ENCODE data around the gene BRI3.

BRI3 gene

GRCh38 chr7:98329791-98330373 is 48.4 kb downstream of the BRI3 start:
- no peak overlapping the region for H3K27ac ChIP-seq (ENCODE audit: low read depth, low read length)

GRCh38 chr7:98330926-98331529 is 49.5 kb downstream of the BRI3 start:
- Histone ChIP-seq H3K79me2 (ENCODE audit: control insufficient read depth, insufficient read depth, low read length, unreplicated experiment) (no peaks in the 10 kb centered on the region), H3K4me1 (ENCODE audit: control insufficient read depth, insufficient read depth, low read length, unreplicated experiment) (peaks cover 3% of the 10 kb centered on the region), H3K4me3 (ENCODE audit: low read depth, low read length) (no peak overlapping the region)

More at GRCh38 chr7:98329791-98330373, 48.4 kb downstream of the BRI3 start:
- H3K36me3 ChIP-seq (ENCODE audit: insufficient read depth, low read length) = no peaks in the 10 kb centered on the region
- H3K4me3 ChIP-seq (ENCODE audit: low read depth, low read length) = no peak overlapping the region
- peaks cover 3% of the 10 kb centered on the region for H3K4me1 ChIP-seq (ENCODE audit: control insufficient read depth, insufficient read depth, low read length, unreplicated experiment)
- H3K79me2 ChIP-seq (ENCODE audit: control insufficient read depth, insufficient read depth, low read length, unreplicated experiment) = no peaks in the 10 kb centered on the region
- H3K27me3 ChIP-seq (ENCODE audit: insufficient read depth, low read length) = no peaks in the 10 kb centered on the region
- no peak overlapping the region for H2AFZ ChIP-seq (ENCODE audit: low read length, unreplicated experiment)

GRCh38 chr7:98334081-98334480 is 52.6 kb downstream of the BRI3 start:
- Histone ChIP-seq H3K27me3 (ENCODE audit: insufficient read depth, low read length) (no peaks in the 10 kb centered on the region), H3K27ac (ENCODE audit: low read depth, low read length) (no peak overlapping the region), H2AFZ (ENCODE audit: low read length, unreplicated experiment) (no peak overlapping the region), H3K79me2 (ENCODE audit: control insufficient read depth, insufficient read depth, low read length, unreplicated experiment) (no peaks in the 10 kb centered on the region), H3K36me3 (ENCODE audit: insufficient read depth, low read length) (no peaks in the 10 kb centered on the region), H3K4me1 (ENCODE audit: control insufficient read depth, insufficient read depth, low read length, unreplicated experiment) (peaks cover 3% of the 10 kb centered on the region), H3K4me3 (ENCODE audit: low read depth, low read length) (peak overlapping the region; percentile 21; the same call in 1 of the 2 replicates)

More at GRCh38 chr7:98330926-98331529, 49.5 kb downstream of the BRI3 start:
- Histone ChIP-seq H3K27me3 (ENCODE audit: insufficient read depth, low read length) (no peaks in the 10 kb centered on the region), H3K36me3 (ENCODE audit: insufficient read depth, low read length) (no peaks in the 10 kb centered on the region), H2AFZ (ENCODE audit: low read length, unreplicated experiment) (no peak overlapping the region), H3K27ac (ENCODE audit: low read depth, low read length) (no peak overlapping the region)

- Histone ChIP-seq H3K27ac (ENCODE audit: low read depth, low read length) (no peak overlapping the region), H3K4me1 (ENCODE audit: control insufficient read depth, insufficient read depth, low read length, unreplicated experiment) (peaks cover 3% of the 10 kb centered on the region), H3K79me2 (ENCODE audit: control insufficient read depth, insufficient read depth, low read length, unreplicated experiment) (no peaks in the 10 kb centered on the region), H3K4me3 (ENCODE audit: low read depth, low read length) (no peak overlapping the region), H3K36me3 (ENCODE audit: insufficient read depth, low read length) (no peaks in the 10 kb centered on the region), H2AFZ (ENCODE audit: low read length, unreplicated experiment) (no peak overlapping the region), H3K27me3 (ENCODE audit: insufficient read depth, low read length) (no peaks in the 10 kb centered on the region)
Observed at GRCh38 chr7:98335411-98335977, 54.0 kb downstream of the BRI3 start.

GRCh38 chr7:98338441-98338840 is 57.0 kb downstream of the BRI3 start:
- Histone ChIP-seq H2AFZ (ENCODE audit: low read length, unreplicated experiment) (no peak overlapping the region), H3K4me1 (ENCODE audit: control insufficient read depth, insufficient read depth, low read length, unreplicated experiment) (peaks cover 3% of the 10 kb centered on the region), H3K79me2 (ENCODE audit: control insufficient read depth, insufficient read depth, low read length, unreplicated experiment) (no peaks in the 10 kb centered on the region), H3K27ac (ENCODE audit: low read depth, low read length) (no peak overlapping the region), H3K4me3 (ENCODE audit: low read depth, low read length) (no peak overlapping the region), H3K36me3 (ENCODE audit: insufficient read depth, low read length) (no peaks in the 10 kb centered on the region), H3K27me3 (ENCODE audit: insufficient read depth, low read length) (no peaks in the 10 kb centered on the region)

GRCh38 chr7:98339043-98339442 is 57.6 kb downstream of the BRI3 start:
- H3K27me3 ChIP-seq (ENCODE audit: insufficient read depth, low read length) = no peaks in the 10 kb centered on the region
- H3K4me1 ChIP-seq (ENCODE audit: control insufficient read depth, insufficient read depth, low read length, unreplicated experiment) = peaks cover 3% of the 10 kb centered on the region
- no peaks in the 10 kb centered on the region for H3K36me3 ChIP-seq (ENCODE audit: insufficient read depth, low read length)
- no peak overlapping the region for H3K4me3 ChIP-seq (ENCODE audit: low read depth, low read length)
- no peak overlapping the region for H2AFZ ChIP-seq (ENCODE audit: low read length, unreplicated experiment)
- H3K27ac ChIP-seq (ENCODE audit: low read depth, low read length) = no peak overlapping the region
- no peaks in the 10 kb centered on the region for H3K79me2 ChIP-seq (ENCODE audit: control insufficient read depth, insufficient read depth, low read length, unreplicated experiment)

- Histone ChIP-seq H3K27me3 (ENCODE audit: insufficient read depth, low read length) (no peaks in the 10 kb centered on the region), H3K4me1 (ENCODE audit: control insufficient read depth, insufficient read depth, low read length, unreplicated experiment) (no peaks in the 10 kb centered on the region), H3K4me3 (ENCODE audit: low read depth, low read length) (no peak overlapping the region), H3K27ac (ENCODE audit: low read depth, low read length) (no peak overlapping the region), H3K79me2 (ENCODE audit: control insufficient read depth, insufficient read depth, low read length, unreplicated experiment) (no peaks in the 10 kb centered on the region), H3K36me3 (ENCODE audit: insufficient read depth, low read length) (no peaks in the 10 kb centered on the region), H2AFZ (ENCODE audit: low read length, unreplicated experiment) (no peak overlapping the region)
Observed at GRCh38 chr7:98341106-98341505, 59.6 kb downstream of the BRI3 start.

Measured in ACC112 (cell line).